KMS-11 (cell line): ENCODE measurements around the gene ZNF205.

Experiments
- H2AFZ ChIP-seq: fragments of 200-600 bp; sonication (generic); 2 replicates; pipeline ENCODE4 v1.6.1; 2016; ENCODE audit warnings: antibody characterized with exemption, mixed run types, low read depth
- H3K27ac ChIP-seq: fragments of 200-600 bp; sonication (generic); 2 replicates; pipeline ENCODE4 v1.6.1; 2016; ENCODE audit warnings: mild to moderate bottlenecking, mixed run types
- H3K27me3 ChIP-seq: fragments of 200-600 bp; sonication (generic); 2 replicates; pipeline ENCODE4 v1.6.1; 2017; ENCODE audit warnings: mild to moderate bottlenecking, low read depth, mixed run types, moderate library complexity; ENCODE audit not compliant: insufficient read depth
- H3K36me3 ChIP-seq: fragments of 200-600 bp; sonication (generic); 2 replicates; pipeline ENCODE4 v1.6.1; 2017; ENCODE audit warnings: mild to moderate bottlenecking, mixed run types; ENCODE audit not compliant: insufficient read depth
- H3K4me1 ChIP-seq: fragments of 200-600 bp; sonication (generic); 2 replicates; pipeline ENCODE4 v1.6.1; 2016; ENCODE audit warnings: mild to moderate bottlenecking, low read depth, mixed run types; ENCODE audit not compliant: poor library complexity, severe bottlenecking
- H3K4me2 ChIP-seq: fragments of 200-600 bp; sonication (generic); 2 replicates; pipeline ENCODE4 v1.7.0; 2016; ENCODE audit warnings: mild to moderate bottlenecking, mixed run types
- H3K4me3 ChIP-seq: fragments of 200-600 bp; sonication (generic); IDR thresholded peaks from 2 replicates; pipeline ENCODE4 v1.6.1; 2017; ENCODE audit warnings: low read depth, low read length, mixed read lengths; ENCODE audit not compliant: insufficient read depth
- H3K79me2 ChIP-seq: fragments of 200-600 bp; sonication (generic); 2 replicates; pipeline ENCODE4 v1.6.1; 2016; ENCODE audit warnings: low read depth, mixed run types; ENCODE audit not compliant: insufficient read depth
- H3K9ac ChIP-seq: fragments of 200-600 bp; sonication (generic); 2 replicates; pipeline ENCODE4 v1.6.1; 2016; ENCODE audit warnings: mild to moderate bottlenecking, mixed run types
- H4K20me1 ChIP-seq: fragments of 200-600 bp; sonication (generic); 2 replicates; pipeline ENCODE4 v1.6.1; 2016; ENCODE audit warnings: mild to moderate bottlenecking, mixed run types; ENCODE audit not compliant: insufficient read depth
- CTCF ChIP-seq: fragments of 200-600 bp; sonication (generic); conservative IDR thresholded peaks from 2 replicates; pipeline ENCODE4 v1.6.1; 2017; ENCODE audit warnings: low read depth, mild to moderate bottlenecking, antibody characterized with exemption, low read length, moderate library complexity, mixed read lengths

The ZNF205 gene

GRCh38 chr16:3143598-3144320 is 31.4 kb downstream of the ZNF205 start:
- Histone ChIP-seq H4K20me1 (no peaks in the 10 kb centered on the region), H3K79me2 (no peaks in the 10 kb centered on the region), H3K4me1 (no peaks in the 10 kb centered on the region), H3K27me3 (peaks cover 1% of the 10 kb centered on the region; the same call in 1 of the 2 replicates), H2AFZ (no peak overlapping the region), H3K36me3 (no peaks in the 10 kb centered on the region), H3K4me2 (no peak overlapping the region), H3K4me3 (no peak overlapping the region), H3K9ac (no peak overlapping the region), H3K27ac (no peak overlapping the region)
- TF ChIP-seq CTCF: no peak

- no peak overlapping the region for H3K4me3 ChIP-seq
- no peak overlapping the region for H3K4me2 ChIP-seq
- no peaks in the 10 kb centered on the region for H3K79me2 ChIP-seq
- no peak overlapping the region for H3K9ac ChIP-seq
- no peak overlapping the region for H3K27ac ChIP-seq
- H4K20me1 ChIP-seq: no peaks in the 10 kb centered on the region
- H3K36me3 ChIP-seq: no peaks in the 10 kb centered on the region
- TF ChIP-seq CTCF: no peak
- peaks cover 5% of the 10 kb centered on the region; the same call in 1 of the 2 replicates for H3K27me3 ChIP-seq
- H3K4me1 ChIP-seq: peaks cover 4% of the 10 kb centered on the region
- no peak overlapping the region for H2AFZ ChIP-seq
Observed at GRCh38 chr16:3144321-3144983, 32.1 kb downstream of the ZNF205 start.

- H4K20me1 ChIP-seq: no peaks in the 10 kb centered on the region
- no peak overlapping the region for H3K9ac ChIP-seq
- peaks cover 5% of the 10 kb centered on the region; the same call in 1 of the 2 replicates for H3K27me3 ChIP-seq
- no peak overlapping the region for H3K27ac ChIP-seq
- no peak overlapping the region for H2AFZ ChIP-seq
- no peaks in the 10 kb centered on the region for H3K79me2 ChIP-seq
- TF ChIP-seq CTCF: no peak
- H3K4me1 ChIP-seq: peaks cover 9% of the 10 kb centered on the region
- no peak overlapping the region for H3K4me2 ChIP-seq
- no peak overlapping the region for H3K4me3 ChIP-seq
- H3K36me3 ChIP-seq: no peaks in the 10 kb centered on the region
Observed at GRCh38 chr16:3145151-3145550, 32.8 kb downstream of the ZNF205 start.

GRCh38 chr16:3145660-3146059 is 33.3 kb downstream of the ZNF205 start:
- no peak for TF ChIP-seq CTCF

More at GRCh38 chr16:3145660-3146059, 33.3 kb downstream of the ZNF205 start:
- Histone ChIP-seq H2AFZ (no peak overlapping the region), H3K4me3 (no peak overlapping the region), H4K20me1 (no peaks in the 10 kb centered on the region), H3K36me3 (no peaks in the 10 kb centered on the region), H3K9ac (no peak overlapping the region), H3K27ac (no peak overlapping the region), H3K79me2 (no peaks in the 10 kb centered on the region), H3K4me2 (no peak overlapping the region), H3K4me1 (peaks cover 9% of the 10 kb centered on the region), H3K27me3 (peaks cover 5% of the 10 kb centered on the region; the same call in 1 of the 2 replicates)
